ENCODE data around the gene CYP26B1.

Gene CYP26B1

GRCh38 chr2:72147303-72147971 is at the start of gene CYP26B1:
CYP26B1 (minus strand) TSS chr2:72147862; CDS start chr2:72147834, 28 bp downstream.
- DNase-seq, result no peak

- DNase-seq, result no peak
Measured at GRCh38 chr2:72193723-72194122, 46.1 kb upstream of the CYP26B1 start.

GRCh38 chr2:72191441-72191840 is 43.8 kb upstream of the CYP26B1 start:
- no peak for DNase-seq

GRCh38 chr2:72185206-72185605 is 37.5 kb upstream of the CYP26B1 start:
- DNase-seq, result no peak

- DNase-seq, result no peak
Measured at GRCh38 chr2:72183466-72183865, 35.8 kb upstream of the CYP26B1 start.

GRCh38 chr2:72183016-72183415 is 35.4 kb upstream of the CYP26B1 start:
- no peak for DNase-seq

GRCh38 chr2:72182547-72182946 is 34.9 kb upstream of the CYP26B1 start:
- no peak for DNase-seq

- DNase-seq, result no peak
Measured at GRCh38 chr2:72181616-72182015, 34.0 kb upstream of the CYP26B1 start.

- no peak for DNase-seq
Measured at GRCh38 chr2:72180351-72180750, 32.7 kb upstream of the CYP26B1 start.

- no peak for DNase-seq
Measured at GRCh38 chr2:72178551-72178950, 30.9 kb upstream of the CYP26B1 start.

- DNase-seq, result no peak
Measured at GRCh38 chr2:72176281-72176680, 28.6 kb upstream of the CYP26B1 start.

GRCh38 chr2:72175636-72176035 is 28.0 kb upstream of the CYP26B1 start:
- no peak for DNase-seq

GRCh38 chr2:72173640-72174321 is 26.1 kb upstream of the CYP26B1 start:
- DNase-seq, result no peak

- DNase-seq, result no peak
Measured at GRCh38 chr2:72172478-72172877, 24.8 kb upstream of the CYP26B1 start.

- DNase-seq, result no peak
Measured at GRCh38 chr2:72166279-72166678, 18.6 kb upstream of the CYP26B1 start.

GRCh38 chr2:72165792-72166191 is 18.1 kb upstream of the CYP26B1 start:
- no peak for DNase-seq

- DNase-seq, result no peak
Measured at GRCh38 chr2:72162574-72162973, 14.9 kb upstream of the CYP26B1 start.

GRCh38 chr2:72159211-72159993 is 11.7 kb upstream of the CYP26B1 start:
- DNase-seq, result no peak

GRCh38 chr2:72157871-72158771 is 10.5 kb upstream of the CYP26B1 start:
- DNase-seq, result no peak

GRCh38 chr2:72156872-72157271 is 9.2 kb upstream of the CYP26B1 start:
- DNase-seq, result no peak

- no peak for DNase-seq
Measured at GRCh38 chr2:72155737-72156136, 8.1 kb upstream of the CYP26B1 start.

- no peak for DNase-seq
Measured at GRCh38 chr2:72155151-72155550, 7.5 kb upstream of the CYP26B1 start.

Data from stimulated activated CD4-positive, alpha-beta T cell treated with anti-CD3 and anti-CD28 coated beads, Interleukin-2, amount 100 ng/mL, for 48 hours (primary cell).